ENCODE data around the gene METTL13.

- TF ChIP-seq GATA3 (IDR thresholded peaks at IDR 0.05; ENCODE audit: low read depth, low read length): no peak
- no peak for TF ChIP-seq GATA2 (IDR thresholded peaks at IDR 0.05; ENCODE audit: low read depth, low read length)
These were observed 26.1 kb downstream of the METTL13 start for GRCh38 chr1:171807556-171807955.

Data from SH-SY5Y (cell line).